ENCODE results near the gene DCUN1D2.

DNA sequence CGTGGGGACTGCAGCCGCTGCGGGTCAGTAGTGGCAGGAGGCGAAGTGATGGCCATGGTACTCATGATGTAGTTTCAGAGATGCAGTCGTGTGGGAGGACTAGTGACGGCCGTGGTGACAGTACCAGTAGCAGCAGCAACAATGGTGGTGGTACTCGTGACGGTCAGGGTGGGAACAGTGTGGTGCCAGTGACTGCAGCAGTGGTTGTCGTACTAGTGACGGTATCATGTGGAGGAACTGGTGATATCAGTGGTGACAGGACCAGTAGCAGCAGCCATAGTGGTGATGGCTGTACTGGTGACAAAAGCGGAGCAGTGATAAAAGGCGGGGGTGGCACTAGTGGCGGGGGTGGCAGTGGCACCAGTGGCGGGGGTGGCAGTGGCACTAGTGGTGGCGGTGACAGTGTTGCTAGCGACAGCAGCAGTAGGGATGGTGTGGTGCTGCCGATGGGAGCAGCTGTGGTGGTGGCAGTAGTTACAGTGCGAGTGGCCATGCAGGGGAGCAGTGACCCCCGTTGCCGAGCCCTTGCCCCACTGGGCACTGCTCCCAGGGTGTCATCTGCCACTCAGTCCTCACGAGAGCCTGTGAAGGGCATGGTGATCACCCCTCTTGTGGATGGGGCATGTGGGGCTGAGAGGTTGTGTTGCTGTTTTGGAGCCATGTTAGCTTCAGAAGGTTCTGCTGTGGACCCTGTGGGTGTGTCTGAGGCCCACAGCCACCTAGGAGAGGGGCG, 60.0 kb downstream of the DCUN1D2 start:
- TF ChIP-seq, protein P1, sequence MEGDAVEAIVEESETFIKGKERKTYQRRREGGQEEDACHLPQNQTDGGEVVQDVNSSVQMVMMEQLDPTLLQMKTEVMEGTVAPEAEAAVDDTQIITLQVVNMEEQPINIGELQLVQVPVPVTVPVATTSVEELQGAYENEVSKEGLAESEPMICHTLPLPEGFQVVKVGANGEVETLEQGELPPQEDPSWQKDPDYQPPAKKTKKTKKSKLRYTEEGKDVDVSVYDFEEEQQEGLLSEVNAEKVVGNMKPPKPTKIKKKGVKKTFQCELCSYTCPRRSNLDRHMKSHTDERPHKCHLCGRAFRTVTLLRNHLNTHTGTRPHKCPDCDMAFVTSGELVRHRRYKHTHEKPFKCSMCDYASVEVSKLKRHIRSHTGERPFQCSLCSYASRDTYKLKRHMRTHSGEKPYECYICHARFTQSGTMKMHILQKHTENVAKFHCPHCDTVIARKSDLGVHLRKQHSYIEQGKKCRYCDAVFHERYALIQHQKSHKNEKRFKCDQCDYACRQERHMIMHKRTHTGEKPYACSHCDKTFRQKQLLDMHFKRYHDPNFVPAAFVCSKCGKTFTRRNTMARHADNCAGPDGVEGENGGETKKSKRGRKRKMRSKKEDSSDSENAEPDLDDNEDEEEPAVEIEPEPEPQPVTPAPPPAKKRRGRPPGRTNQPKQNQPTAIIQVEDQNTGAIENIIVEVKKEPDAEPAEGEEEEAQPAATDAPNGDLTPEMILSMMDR (IDR thresholded peaks at IDR 0.05), result no peak
- TF ChIP-seq POLR2A (IDR thresholded peaks at IDR 0.05) (no peak), POLR2AphosphoS5 (IDR thresholded peaks at IDR 0.05) (no peak)

All from breast epithelium (tissue), 3 donors.